ENCODE results near the gene ARCN1.

DNA sequence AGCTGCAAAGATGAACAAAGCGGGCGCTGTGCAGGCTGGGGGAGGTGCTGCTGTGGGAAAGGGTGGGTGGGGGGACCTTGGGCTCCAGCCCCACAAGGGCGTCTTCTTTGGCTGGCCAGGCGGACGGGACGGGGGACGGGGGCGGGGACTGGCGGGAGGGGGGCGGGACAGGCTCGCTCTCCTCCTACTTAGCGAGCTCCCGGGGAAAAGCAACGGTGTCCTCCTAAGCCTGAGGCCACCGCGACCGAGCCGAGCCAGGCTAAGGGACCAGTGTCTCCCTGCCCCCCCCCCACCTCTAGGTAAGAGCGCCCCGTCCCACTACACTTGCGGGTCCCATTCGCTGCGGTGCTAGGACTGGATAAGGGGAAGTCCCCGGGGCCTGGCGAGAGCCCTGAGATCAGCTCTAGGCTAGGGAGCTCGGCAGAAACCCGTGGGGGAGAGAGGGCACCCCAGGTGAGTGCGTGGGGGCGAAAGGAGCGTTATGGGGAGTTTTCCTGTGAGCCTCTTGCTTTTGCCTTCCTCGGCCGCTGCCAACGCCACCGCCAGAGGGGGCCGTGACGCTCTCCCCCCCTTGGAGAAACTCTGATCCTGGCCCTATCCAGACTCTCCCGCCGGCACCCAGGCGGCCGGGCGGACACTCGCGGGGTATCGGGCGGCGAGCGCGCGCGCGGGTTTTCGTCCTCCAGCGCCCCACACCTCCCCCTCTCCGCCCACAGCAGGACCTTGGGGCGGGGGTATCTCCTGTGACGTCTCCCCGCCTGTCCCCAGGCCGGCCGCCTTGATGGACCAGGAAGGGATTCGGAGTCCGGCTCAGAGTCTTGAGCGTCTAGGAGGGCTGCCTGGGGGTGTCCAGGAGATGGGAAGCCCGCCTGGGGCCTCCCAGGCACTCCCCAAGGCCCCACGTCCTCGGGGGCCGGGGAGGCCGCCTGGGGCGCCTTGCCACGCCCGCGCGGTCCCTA lies 35.5 kb downstream of the ARCN1 start, which contains the start of gene PHLDB1:
- TF ChIP-seq, protein P1, sequence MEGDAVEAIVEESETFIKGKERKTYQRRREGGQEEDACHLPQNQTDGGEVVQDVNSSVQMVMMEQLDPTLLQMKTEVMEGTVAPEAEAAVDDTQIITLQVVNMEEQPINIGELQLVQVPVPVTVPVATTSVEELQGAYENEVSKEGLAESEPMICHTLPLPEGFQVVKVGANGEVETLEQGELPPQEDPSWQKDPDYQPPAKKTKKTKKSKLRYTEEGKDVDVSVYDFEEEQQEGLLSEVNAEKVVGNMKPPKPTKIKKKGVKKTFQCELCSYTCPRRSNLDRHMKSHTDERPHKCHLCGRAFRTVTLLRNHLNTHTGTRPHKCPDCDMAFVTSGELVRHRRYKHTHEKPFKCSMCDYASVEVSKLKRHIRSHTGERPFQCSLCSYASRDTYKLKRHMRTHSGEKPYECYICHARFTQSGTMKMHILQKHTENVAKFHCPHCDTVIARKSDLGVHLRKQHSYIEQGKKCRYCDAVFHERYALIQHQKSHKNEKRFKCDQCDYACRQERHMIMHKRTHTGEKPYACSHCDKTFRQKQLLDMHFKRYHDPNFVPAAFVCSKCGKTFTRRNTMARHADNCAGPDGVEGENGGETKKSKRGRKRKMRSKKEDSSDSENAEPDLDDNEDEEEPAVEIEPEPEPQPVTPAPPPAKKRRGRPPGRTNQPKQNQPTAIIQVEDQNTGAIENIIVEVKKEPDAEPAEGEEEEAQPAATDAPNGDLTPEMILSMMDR (IDR thresholded peaks at IDR 0.05; ENCODE audit: borderline replicate concordance, extremely low read depth, low read length, poor library complexity, severe bottlenecking), result peak; percentile 46
- TF ChIP-seq EZH2 (IDR thresholded peaks at IDR 0.05; ENCODE audit: borderline replicate concordance, low read depth, low read length, severe bottlenecking), result peak; percentile 83

Measured in DND-41 (cell line).